HG03354 (cell line): ENCODE results near the gene MAU2.

Experiments used
- ATAC-seq: cut with Tn5 transposase; IDR thresholded peaks from one replicate; pipeline ENCODE4 v1.9.1; 2021; ENCODE audit warnings: mild to moderate bottlenecking; ENCODE audit not compliant: unreplicated experiment, poor library complexity, severe bottlenecking

MAU2 gene

DNA sequence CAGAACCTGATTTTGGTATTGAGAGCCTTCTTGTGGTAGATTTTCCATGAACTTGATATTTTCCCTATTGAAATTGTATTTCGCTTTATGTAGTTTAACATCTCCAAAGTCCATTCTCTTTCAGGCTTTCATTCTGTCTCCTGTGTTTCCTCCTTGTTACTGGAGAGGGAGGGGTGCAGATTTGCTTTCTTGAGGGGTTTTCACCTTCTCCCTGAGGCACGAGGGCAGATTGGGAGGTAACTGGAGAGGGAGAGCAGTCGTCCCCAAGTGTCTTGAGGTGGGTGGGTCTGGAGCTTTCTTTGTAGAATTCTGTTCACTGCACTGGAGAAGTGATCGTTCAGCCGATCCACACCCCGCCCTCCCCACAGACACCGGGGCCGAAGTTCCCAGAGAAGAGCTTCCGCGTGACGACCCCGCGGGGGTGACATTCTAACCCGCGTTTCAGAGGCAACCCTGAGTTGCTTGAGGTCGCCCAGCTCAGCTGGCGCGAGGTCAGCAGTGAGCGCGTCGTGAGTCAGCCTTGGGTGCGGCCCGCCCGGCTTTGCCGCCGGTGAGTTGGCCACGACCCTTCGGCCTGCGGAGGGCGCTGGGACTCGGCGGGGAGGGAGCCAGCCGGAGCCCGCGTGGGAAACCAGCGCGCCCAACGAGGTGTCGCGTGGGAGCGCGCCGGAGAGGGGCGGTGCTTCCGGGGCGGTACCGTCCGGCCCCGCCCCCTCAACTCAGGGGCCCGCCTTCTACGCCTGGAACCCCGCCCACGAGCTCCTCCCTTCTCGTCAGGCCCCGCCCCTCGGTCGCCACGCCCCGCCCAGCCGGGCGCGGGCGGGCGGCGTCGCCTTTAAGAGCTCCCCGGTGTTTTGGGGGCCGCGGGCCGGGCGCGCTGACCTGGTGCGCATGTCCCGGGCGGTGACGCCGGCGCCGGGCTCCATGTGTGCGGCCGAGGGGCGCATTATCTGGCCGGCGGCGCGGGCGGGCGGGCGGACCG is 84.5 kb downstream of the MAU2 start, which contains the start of gene GATAD2A:
Gene GATAD2A (plus strand): TSS at position 797 of the 982 bp plus-strand sequence. CDS start 59,671 bp downstream, outside the sequence.
- ATAC-seq, result peak; percentile 74

DNA sequence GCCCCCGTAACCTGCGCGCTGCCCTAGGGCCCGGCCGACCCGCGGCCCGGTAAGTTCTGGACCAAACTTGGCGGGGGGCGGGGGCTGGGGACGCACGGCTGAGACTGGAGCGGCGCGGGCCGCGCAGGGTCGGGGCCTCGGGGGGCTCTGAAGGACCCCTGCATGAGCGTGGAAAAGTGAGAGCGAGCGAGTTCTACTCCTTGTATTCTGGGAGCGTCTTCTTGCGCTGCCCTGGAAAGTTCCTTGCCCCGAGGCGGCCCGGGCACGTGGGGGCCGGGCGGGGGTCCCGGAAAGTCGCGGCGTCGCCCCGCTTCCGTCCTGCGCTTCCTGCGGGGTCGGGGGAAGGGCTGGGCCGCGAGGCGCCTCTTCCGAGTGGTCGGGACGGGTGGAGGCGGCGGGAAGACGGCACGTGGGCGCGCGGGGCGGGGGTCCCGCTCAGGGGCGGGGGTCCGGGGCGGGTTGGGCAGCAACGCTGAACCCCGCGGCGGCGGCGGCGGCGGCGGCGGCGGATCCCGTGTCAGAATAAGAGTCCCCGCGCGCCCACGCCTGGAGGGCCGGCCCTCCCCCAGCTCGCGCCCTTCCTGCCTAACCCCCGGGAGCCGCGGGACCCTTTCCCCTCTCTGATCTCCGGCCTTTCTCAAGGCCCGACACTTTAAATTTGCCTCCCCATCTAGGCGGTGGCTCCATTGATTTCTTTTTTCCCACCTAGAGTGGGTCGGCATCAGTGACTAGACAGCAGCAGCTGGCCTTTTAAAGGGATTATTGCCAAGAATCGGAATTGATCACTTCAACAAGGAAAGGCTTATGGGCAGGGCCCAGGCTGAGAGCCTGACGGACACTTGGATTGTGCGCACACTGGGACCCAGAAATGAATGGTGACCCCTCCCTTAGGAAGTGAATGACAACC is 85.6 kb downstream of the MAU2 start:
- ATAC-seq, result peak; percentile 26

DNA sequence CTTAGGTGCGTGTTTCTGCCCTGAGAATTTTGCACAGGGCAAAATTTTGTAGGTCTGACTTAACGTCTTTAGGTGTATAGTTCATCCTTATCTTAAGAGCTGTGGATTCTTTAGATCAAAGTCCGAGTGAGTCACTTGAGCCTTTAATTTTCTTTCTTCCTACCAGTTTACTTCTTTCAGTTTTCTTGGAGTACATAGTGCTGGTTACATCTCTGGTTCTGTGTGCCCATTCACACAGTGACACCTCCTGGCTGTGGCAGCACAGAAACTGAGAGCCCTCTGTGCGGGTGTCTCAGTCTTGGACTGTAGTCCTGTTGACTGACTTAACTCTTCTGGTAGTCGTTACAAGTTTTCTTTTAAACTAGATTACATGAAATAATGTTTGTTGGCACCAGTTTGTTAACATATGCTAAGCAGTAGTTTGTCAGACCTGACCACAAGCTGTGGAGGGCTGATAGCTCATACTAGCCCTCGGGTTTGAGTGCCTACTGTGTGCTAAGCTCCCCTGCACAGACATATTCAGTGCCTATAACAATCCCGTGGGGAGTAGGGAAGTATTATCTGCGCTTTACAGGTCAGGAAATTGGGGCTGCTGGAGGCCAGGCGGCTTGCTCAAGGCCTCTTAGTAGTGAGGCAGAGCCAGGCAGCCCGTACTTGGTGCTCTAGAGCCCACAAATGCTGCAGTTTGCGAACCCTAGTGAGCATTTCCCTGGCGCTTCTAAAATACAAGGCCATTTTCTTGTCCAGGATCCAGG is 86.4 kb downstream of the MAU2 start:
- peak; percentile 31 for ATAC-seq

DNA sequence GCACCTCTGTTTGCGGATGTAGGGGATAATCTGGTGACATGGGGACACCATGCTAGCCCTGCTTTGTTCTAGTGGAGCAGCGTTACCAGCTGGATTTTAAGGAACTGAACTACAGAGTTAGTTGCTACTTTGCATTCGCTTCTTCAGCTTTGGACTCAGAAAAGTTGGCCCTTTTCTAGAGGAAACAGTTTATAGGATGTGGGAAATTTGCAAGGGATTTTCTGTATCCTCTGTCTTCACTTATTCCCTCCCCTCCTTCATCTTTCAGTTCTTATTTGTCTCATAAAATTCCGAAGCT is 87.0 kb downstream of the MAU2 start:
- no peak for ATAC-seq
